Stimulated activated CD4-positive, alpha-beta T cell treated with anti-CD3 and anti-CD28 coated beads, Interleukin-1b, Interleukin-23, amount 100 ng/mL, for 48 hours (primary cell): ENCODE data around the gene CYP27B1.

ENCODE experiments used
- DNase-seq: peaks from one replicate; pipeline ENCODE4 v3.0.0-alpha.2; 2020

CYP27B1 gene

GRCh38 chr12:57750561-57751431, 16.1 kb downstream of the CYP27B1 start:
- DNase-seq = no peak

- DNase-seq = no peak
Observed at GRCh38 chr12:57749061-57749460, 17.8 kb downstream of the CYP27B1 start.

GRCh38 chr12:57746025-57746424, 20.9 kb downstream of the CYP27B1 start:
- DNase-seq = no peak

GRCh38 chr12:57745485-57745881, 21.4 kb downstream of the CYP27B1 start:
- DNase-seq = no peak

GRCh38 chr12:57744777-57745484, 21.9 kb downstream of the CYP27B1 start, which contains the start of gene TSPAN31:
TSS of gene TSPAN31 (plus strand) at chr12:57745039. CDS start at chr12:57745155, 116 bp downstream.
- DNase-seq = peak; percentile 96

- DNase-seq = peak; percentile 84
Observed at GRCh38 chr12:57744194-57744776, 22.6 kb downstream of the CYP27B1 start.

- no peak for DNase-seq
Observed at GRCh38 chr12:57743769-57744168, 23.1 kb downstream of the CYP27B1 start.

- peak; percentile 81 for DNase-seq
Observed at GRCh38 chr12:57741844-57742738, 24.8 kb downstream of the CYP27B1 start.

- DNase-seq = no peak
Observed at GRCh38 chr12:57741413-57741789, 25.5 kb downstream of the CYP27B1 start.

GRCh38 chr12:57740656-57741412, 26.0 kb downstream of the CYP27B1 start:
- DNase-seq = peak; percentile 72

- no peak for DNase-seq
Observed at GRCh38 chr12:57739914-57740538, 26.9 kb downstream of the CYP27B1 start.

- DNase-seq = no peak
Observed at GRCh38 chr12:57739387-57739786, 27.5 kb downstream of the CYP27B1 start.

GRCh38 chr12:57738661-57739237, 28.1 kb downstream of the CYP27B1 start, which contains the start of gene AGAP2:
TSS of gene AGAP2 (minus strand) at chr12:57738742. CDS start at chr12:57738246, 496 bp downstream.
- no peak for DNase-seq

GRCh38 chr12:57737467-57738460, 29.1 kb downstream of the CYP27B1 start:
- no peak for DNase-seq

- DNase-seq = no peak
Observed at GRCh38 chr12:57736741-57737466, 30.0 kb downstream of the CYP27B1 start.

GRCh38 chr12:57735952-57736740, 30.7 kb downstream of the CYP27B1 start:
- no peak for DNase-seq

- DNase-seq = no peak
Observed at GRCh38 chr12:57735198-57735855, 31.6 kb downstream of the CYP27B1 start.
